Fibroblast of pulmonary artery (primary cell): ENCODE data around the gene ZFHX3.

ENCODE experiments used
- DNase-seq: peaks from one replicate; pipeline ENCODE4 v3.0.0-alpha.2; 2010; ENCODE audit warnings: low read depth
- H3K4me3 ChIP-seq: replicated peaks from 2 replicates; pipeline ENCODE4 v1.5.1; 2011; ENCODE audit warnings: low read depth, mild to moderate bottlenecking, control low read depth, low read length, moderate library complexity
- TF ChIP-seq, protein P1 (sequence below): IDR thresholded peaks from 2 replicates; pipeline ENCODE4 v1.5.1; 2011; ENCODE audit warnings: mild to moderate bottlenecking, control low read depth, low read length, inconsistent platforms; ENCODE audit errors: missing control alignments

Gene ZFHX3

DNA sequence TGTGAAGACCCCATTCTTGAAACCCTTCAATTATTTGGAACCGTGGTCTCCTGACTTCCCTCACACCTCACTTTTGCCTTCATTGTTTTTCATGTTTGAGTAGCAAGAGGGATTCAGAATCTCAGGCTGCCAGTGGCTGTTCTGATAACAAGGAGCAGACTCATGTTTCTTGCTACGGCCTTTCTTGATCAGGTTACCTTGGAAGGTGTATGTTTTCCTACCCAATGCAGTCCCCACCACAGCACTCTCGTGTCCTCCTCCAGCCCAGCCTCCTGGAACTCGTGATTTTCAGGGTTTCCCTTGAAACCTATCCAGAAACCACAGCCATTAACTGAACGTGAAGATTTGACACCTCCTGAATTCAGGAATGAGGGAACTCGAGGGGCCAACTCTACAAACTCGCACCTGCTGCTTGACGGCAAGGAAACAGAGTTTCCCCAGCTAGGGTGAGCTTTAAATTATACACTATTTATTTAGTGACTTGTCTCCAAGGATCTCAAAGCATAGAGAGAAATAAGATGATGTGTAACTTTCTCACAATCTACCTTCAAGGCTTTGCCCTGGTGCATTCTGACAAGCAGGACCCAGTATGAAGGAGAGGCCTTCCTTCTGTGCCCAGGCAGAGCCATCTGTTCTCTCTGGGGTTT, 1.6 kb downstream of the ZFHX3 start:
- TF ChIP-seq, protein P1, sequence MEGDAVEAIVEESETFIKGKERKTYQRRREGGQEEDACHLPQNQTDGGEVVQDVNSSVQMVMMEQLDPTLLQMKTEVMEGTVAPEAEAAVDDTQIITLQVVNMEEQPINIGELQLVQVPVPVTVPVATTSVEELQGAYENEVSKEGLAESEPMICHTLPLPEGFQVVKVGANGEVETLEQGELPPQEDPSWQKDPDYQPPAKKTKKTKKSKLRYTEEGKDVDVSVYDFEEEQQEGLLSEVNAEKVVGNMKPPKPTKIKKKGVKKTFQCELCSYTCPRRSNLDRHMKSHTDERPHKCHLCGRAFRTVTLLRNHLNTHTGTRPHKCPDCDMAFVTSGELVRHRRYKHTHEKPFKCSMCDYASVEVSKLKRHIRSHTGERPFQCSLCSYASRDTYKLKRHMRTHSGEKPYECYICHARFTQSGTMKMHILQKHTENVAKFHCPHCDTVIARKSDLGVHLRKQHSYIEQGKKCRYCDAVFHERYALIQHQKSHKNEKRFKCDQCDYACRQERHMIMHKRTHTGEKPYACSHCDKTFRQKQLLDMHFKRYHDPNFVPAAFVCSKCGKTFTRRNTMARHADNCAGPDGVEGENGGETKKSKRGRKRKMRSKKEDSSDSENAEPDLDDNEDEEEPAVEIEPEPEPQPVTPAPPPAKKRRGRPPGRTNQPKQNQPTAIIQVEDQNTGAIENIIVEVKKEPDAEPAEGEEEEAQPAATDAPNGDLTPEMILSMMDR, result no peak
- no peak overlapping the region for H3K4me3 ChIP-seq
- no peak for DNase-seq

DNA sequence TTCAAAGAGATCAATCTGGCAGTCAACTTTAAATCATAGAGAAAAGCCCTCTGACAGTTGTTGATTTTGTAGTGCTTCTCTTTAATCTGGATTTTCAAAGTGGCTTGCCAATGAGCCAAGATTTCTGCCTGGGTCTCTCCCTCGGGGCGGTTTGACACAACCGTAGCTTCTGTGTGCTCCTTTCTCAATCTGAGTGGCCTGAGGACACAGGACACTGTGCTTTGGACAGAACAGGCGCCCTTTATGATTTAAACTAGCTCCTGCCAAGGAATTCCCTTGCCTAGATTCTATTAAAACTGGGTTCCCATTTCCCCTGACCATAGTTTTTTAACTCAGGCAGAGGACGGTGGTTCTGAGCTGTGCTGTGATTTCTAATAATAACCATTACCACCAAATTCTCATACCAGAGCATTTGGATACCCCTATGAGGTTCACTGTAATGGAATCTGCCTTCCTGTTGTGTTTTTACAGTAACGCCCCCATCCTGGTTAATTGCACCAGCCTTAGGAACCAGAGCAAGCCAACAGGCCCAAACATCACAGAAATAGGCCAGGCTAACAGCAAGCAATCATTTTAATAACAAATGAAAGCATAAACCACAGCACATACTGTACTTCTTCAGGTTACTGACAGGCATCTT, 4.0 kb downstream of the ZFHX3 start:
- DNase-seq, result no peak
- no peak overlapping the region for H3K4me3 ChIP-seq

DNA sequence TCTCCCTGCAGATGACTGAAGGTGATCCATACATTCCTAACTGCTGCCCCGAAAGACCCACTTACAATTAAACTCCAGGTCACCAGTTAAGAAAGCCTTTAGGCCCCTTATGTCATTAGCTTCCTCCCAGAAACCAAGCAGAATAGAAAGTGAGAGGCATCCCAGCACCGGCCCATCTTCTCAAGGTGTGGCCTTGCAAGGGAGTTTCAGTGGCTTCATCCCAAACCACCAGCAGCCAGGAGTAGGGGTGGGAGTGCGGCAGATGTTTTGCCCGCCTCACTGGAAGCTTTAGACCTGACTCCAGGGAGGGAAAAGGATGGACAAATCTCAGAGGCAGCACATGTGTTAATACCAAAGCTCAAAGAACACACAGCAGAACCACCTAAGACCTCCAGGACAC, 5.1 kb downstream of the ZFHX3 start:
- DNase-seq, result no peak
- TF ChIP-seq, protein P1, result no peak
- no peak overlapping the region for H3K4me3 ChIP-seq

More for the DNA sequence above, 4.0 kb downstream of the ZFHX3 start:
- TF ChIP-seq, protein P1, result no peak

DNA sequence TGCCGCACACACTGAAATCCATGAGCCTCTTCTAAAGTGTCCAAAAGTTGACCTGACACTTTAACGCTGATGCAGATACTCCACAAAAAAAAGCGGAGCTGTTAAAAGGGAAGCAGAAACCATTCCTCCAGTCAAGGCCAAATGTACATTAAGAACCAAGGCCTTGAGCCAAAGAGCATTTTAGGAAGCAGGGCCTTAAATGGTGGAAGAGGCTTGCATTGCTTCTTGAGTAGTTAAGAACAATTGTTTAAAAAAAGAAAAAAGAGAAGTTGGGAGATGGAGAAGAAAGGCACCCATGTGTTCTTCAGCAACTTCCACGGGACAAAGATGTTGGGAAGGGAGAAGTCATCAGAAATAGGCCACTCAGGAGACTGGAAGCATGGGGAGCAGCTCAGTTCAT, 6.3 kb downstream of the ZFHX3 start:
- TF ChIP-seq, protein P1, result no peak
- DNase-seq, result no peak
- no peak overlapping the region for H3K4me3 ChIP-seq

DNA sequence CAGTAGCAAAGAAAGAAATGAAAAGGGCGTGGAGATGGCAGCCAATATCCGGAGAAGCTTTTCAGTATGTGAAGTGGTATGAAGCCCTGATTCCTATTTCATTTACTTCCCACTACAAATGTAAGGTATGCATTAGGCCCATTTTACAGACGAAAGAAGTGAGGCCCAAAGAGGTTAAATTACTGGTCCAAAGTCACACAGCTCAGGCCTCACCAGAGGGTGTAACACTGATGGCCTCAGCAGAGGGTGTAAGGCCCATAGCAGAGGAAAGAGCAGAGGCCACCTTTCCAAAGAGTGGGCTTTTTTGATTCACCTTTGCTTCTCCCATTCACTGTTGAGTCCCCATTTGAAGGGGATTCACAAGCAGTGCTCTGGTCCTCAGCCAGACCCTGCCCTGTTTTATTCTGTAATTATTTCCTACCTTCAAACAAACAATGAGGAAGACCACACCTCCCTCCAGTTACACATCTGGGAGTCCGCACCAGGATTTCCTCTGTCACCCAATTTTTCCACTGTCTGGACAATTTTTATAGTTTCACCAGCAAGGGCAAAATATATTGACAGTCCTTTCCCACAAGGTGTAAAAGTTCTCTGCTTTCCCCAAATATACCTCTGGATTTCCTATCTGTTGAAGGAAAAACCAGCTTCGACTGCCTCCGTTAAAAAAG, 7.1 kb downstream of the ZFHX3 start:
- no peak overlapping the region for H3K4me3 ChIP-seq
- TF ChIP-seq, protein P1, result no peak
- no peak for DNase-seq

DNA sequence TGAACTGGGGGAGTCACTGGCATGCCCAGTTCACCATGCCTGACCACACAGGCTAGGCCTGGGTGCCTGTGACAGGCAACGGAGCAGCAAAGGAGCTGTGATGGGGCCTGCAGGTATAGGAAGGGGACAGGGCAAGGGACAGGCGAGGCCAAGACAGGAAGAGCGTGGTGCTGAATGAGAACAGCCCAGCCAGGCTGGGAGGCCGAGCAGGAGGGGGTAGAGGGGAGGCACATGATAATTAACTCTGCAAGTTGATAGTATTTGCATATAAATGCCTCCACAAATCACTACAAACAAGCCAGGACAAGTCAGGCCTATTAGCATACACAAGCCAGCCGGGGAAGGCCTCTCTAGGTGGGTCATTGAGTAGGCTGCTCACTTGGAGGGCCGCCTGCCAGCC, 7.8 kb downstream of the ZFHX3 start:
- H3K4me3 ChIP-seq, result no peak overlapping the region
- DNase-seq, result no peak
- TF ChIP-seq, protein P1, result no peak
